Measurements from ENCODE around the gene KCTD17. TPM values are rescaled to one million over a fixed set of nuclear protein-coding genes. Genes with fewer than 3 reads are reported as not detected.

KCTD17 gene
- total RNA-seq, 1 experiment from 2014 or later = 29.4 TPM

DNA sequence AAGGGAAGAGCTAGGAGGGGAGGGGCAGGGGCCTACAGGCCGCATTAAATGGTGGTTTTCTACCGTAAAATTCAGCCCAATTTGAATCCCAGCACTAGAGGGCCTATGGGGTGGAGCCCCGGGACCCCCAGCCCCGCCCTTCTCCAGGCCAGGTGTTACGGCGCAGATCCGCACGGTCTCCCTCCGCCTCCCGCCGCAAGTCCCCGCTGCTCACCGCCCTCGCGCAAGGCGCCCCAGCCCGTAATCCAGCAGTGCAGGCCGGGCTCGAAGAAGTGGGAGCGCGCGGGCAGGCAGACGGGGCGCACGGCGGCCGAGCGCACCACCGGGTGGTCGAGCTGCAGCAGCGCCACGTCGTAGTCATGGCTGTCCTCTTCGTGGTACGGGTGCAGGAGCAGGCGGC is 17.3 kb downstream of the KCTD17 start (continued):
- TF ChIP-seq, protein P1, sequence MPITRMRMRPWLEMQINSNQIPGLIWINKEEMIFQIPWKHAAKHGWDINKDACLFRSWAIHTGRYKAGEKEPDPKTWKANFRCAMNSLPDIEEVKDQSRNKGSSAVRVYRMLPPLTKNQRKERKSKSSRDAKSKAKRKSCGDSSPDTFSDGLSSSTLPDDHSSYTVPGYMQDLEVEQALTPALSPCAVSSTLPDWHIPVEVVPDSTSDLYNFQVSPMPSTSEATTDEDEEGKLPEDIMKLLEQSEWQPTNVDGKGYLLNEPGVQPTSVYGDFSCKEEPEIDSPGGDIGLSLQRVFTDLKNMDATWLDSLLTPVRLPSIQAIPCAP (CRISPR knock-in tag; IDR thresholded peaks at IDR 0.05) = no peak
- TF ChIP-seq RORB (CRISPR knock-in tag; IDR thresholded peaks at IDR 0.05) (no peak), SMAD4 (CRISPR knock-in tag; IDR thresholded peaks at IDR 0.05) (no peak), ZNF232 (CRISPR knock-in tag; IDR thresholded peaks at IDR 0.05) (peak; percentile 44; the same call in 1 of the 2 replicates), RELA (CRISPR knock-in tag; IDR thresholded peaks at IDR 0.05; ENCODE audit: borderline replicate concordance) (no peak), ZNF138 (CRISPR knock-in tag; conservative IDR thresholded peaks at IDR 0.05) (no peak), ZNF263 (CRISPR knock-in tag; IDR thresholded peaks at IDR 0.05; ENCODE audit: low read depth) (no peak), SMAD3 (CRISPR knock-in tag; IDR thresholded peaks at IDR 0.05; ENCODE audit: borderline replicate concordance) (no peak), PRRX2 (CRISPR knock-in tag; IDR thresholded peaks at IDR 0.05) (no peak), JAZF1 (CRISPR knock-in tag; IDR thresholded peaks at IDR 0.05) (no peak), ZNF219 (CRISPR knock-in tag; IDR thresholded peaks at IDR 0.05; ENCODE audit: borderline replicate concordance) (no peak), TCF7 (CRISPR knock-in tag; IDR thresholded peaks at IDR 0.05; ENCODE audit: low read depth) (no peak), NFYB (CRISPR knock-in tag; conservative IDR thresholded peaks at IDR 0.05; ENCODE audit: low read depth) (no peak), MXD4 (CRISPR knock-in tag; IDR thresholded peaks at IDR 0.05; ENCODE audit: borderline replicate concordance) (no peak), FOXK1 (CRISPR knock-in tag; IDR thresholded peaks at IDR 0.05) (no peak)
- TF ChIP-seq, protein P2, sequence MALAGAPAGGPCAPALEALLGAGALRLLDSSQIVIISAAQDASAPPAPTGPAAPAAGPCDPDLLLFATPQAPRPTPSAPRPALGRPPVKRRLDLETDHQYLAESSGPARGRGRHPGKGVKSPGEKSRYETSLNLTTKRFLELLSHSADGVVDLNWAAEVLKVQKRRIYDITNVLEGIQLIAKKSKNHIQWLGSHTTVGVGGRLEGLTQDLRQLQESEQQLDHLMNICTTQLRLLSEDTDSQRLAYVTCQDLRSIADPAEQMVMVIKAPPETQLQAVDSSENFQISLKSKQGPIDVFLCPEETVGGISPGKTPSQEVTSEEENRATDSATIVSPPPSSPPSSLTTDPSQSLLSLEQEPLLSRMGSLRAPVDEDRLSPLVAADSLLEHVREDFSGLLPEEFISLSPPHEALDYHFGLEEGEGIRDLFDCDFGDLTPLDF (CRISPR knock-in tag; IDR thresholded peaks at IDR 0.05) = no peak
- TF ChIP-seq, protein P3, sequence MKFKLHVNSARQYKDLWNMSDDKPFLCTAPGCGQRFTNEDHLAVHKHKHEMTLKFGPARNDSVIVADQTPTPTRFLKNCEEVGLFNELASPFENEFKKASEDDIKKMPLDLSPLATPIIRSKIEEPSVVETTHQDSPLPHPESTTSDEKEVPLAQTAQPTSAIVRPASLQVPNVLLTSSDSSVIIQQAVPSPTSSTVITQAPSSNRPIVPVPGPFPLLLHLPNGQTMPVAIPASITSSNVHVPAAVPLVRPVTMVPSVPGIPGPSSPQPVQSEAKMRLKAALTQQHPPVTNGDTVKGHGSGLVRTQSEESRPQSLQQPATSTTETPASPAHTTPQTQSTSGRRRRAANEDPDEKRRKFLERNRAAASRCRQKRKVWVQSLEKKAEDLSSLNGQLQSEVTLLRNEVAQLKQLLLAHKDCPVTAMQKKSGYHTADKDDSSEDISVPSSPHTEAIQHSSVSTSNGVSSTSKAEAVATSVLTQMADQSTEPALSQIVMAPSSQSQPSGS (CRISPR knock-in tag; IDR thresholded peaks at IDR 0.05; ENCODE audit: borderline replicate concordance, low read depth) = no peak
- TF ChIP-seq, protein P4, sequence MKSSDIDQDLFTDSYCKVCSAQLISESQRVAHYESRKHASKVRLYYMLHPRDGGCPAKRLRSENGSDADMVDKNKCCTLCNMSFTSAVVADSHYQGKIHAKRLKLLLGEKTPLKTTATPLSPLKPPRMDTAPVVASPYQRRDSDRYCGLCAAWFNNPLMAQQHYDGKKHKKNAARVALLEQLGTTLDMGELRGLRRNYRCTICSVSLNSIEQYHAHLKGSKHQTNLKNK (CRISPR knock-in tag; IDR thresholded peaks at IDR 0.05) = no peak
- TF ChIP-seq, protein P5, sequence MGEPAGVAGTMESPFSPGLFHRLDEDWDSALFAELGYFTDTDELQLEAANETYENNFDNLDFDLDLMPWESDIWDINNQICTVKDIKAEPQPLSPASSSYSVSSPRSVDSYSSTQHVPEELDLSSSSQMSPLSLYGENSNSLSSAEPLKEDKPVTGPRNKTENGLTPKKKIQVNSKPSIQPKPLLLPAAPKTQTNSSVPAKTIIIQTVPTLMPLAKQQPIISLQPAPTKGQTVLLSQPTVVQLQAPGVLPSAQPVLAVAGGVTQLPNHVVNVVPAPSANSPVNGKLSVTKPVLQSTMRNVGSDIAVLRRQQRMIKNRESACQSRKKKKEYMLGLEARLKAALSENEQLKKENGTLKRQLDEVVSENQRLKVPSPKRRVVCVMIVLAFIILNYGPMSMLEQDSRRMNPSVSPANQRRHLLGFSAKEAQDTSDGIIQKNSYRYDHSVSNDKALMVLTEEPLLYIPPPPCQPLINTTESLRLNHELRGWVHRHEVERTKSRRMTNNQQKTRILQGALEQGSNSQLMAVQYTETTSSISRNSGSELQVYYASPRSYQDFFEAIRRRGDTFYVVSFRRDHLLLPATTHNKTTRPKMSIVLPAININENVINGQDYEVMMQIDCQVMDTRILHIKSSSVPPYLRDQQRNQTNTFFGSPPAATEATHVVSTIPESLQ (CRISPR knock-in tag; IDR thresholded peaks at IDR 0.05) = no peak
- TF ChIP-seq, protein P6, sequence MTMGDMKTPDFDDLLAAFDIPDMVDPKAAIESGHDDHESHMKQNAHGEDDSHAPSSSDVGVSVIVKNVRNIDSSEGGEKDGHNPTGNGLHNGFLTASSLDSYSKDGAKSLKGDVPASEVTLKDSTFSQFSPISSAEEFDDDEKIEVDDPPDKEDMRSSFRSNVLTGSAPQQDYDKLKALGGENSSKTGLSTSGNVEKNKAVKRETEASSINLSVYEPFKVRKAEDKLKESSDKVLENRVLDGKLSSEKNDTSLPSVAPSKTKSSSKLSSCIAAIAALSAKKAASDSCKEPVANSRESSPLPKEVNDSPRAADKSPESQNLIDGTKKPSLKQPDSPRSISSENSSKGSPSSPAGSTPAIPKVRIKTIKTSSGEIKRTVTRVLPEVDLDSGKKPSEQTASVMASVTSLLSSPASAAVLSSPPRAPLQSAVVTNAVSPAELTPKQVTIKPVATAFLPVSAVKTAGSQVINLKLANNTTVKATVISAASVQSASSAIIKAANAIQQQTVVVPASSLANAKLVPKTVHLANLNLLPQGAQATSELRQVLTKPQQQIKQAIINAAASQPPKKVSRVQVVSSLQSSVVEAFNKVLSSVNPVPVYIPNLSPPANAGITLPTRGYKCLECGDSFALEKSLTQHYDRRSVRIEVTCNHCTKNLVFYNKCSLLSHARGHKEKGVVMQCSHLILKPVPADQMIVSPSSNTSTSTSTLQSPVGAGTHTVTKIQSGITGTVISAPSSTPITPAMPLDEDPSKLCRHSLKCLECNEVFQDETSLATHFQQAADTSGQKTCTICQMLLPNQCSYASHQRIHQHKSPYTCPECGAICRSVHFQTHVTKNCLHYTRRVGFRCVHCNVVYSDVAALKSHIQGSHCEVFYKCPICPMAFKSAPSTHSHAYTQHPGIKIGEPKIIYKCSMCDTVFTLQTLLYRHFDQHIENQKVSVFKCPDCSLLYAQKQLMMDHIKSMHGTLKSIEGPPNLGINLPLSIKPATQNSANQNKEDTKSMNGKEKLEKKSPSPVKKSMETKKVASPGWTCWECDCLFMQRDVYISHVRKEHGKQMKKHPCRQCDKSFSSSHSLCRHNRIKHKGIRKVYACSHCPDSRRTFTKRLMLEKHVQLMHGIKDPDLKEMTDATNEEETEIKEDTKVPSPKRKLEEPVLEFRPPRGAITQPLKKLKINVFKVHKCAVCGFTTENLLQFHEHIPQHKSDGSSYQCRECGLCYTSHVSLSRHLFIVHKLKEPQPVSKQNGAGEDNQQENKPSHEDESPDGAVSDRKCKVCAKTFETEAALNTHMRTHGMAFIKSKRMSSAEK (CRISPR knock-in tag; IDR thresholded peaks at IDR 0.05; ENCODE audit: borderline replicate concordance) = no peak
- TF ChIP-seq, protein P7, sequence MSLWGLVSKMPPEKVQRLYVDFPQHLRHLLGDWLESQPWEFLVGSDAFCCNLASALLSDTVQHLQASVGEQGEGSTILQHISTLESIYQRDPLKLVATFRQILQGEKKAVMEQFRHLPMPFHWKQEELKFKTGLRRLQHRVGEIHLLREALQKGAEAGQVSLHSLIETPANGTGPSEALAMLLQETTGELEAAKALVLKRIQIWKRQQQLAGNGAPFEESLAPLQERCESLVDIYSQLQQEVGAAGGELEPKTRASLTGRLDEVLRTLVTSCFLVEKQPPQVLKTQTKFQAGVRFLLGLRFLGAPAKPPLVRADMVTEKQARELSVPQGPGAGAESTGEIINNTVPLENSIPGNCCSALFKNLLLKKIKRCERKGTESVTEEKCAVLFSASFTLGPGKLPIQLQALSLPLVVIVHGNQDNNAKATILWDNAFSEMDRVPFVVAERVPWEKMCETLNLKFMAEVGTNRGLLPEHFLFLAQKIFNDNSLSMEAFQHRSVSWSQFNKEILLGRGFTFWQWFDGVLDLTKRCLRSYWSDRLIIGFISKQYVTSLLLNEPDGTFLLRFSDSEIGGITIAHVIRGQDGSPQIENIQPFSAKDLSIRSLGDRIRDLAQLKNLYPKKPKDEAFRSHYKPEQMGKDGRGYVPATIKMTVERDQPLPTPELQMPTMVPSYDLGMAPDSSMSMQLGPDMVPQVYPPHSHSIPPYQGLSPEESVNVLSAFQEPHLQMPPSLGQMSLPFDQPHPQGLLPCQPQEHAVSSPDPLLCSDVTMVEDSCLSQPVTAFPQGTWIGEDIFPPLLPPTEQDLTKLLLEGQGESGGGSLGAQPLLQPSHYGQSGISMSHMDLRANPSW (CRISPR knock-in tag; conservative IDR thresholded peaks at IDR 0.05; ENCODE audit: low read depth) = 0 out of 2 replicates have a peak, but pooled peaks have one; percentile 56
- TF ChIP-seq, protein P8, sequence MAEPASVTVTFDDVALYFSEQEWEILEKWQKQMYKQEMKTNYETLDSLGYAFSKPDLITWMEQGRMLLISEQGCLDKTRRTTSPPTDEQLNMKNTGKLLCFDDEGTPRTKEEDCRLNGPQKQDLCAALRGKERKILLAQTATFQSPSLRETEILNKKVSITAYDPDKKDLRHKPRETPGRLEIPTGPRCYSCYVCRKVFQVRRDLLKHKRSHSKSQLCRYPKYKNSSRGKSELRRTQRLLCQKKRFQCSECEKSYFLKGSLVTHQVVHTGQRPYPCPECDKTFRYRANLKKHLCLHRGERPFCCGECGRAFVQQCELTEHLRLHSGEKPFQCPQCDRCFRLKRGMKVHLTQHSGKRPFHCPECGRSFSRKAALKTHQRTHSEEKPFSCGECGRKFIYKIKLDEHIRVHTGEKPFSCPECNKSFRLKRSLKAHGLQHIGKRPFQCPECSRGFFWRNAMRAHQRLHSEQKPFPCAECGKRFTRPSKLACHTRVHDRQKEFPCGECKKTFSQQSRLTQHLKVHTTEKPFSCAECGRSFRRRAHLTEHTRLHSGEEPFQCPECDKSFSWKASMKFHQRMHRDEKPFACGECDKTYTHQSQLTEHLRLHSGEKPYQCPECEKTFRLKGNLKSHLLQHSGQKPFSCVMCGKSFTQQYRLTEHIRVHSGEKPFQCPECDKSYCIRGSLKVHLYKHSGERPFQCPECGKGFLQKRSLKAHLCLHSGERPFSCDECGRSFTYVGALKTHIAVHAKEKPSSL (CRISPR knock-in tag; conservative IDR thresholded peaks at IDR 0.05) = no peak
- TF ChIP-seq, protein P9, sequence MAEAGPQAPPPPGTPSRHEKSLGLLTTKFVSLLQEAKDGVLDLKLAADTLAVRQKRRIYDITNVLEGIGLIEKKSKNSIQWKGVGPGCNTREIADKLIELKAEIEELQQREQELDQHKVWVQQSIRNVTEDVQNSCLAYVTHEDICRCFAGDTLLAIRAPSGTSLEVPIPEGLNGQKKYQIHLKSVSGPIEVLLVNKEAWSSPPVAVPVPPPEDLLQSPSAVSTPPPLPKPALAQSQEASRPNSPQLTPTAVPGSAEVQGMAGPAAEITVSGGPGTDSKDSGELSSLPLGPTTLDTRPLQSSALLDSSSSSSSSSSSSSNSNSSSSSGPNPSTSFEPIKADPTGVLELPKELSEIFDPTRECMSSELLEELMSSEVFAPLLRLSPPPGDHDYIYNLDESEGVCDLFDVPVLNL (CRISPR knock-in tag; IDR thresholded peaks at IDR 0.05; ENCODE audit: borderline replicate concordance, low read depth) = no peak

Data from WTC11 (cell line).